ENCODE measurements around the gene LVRN.

DNA sequence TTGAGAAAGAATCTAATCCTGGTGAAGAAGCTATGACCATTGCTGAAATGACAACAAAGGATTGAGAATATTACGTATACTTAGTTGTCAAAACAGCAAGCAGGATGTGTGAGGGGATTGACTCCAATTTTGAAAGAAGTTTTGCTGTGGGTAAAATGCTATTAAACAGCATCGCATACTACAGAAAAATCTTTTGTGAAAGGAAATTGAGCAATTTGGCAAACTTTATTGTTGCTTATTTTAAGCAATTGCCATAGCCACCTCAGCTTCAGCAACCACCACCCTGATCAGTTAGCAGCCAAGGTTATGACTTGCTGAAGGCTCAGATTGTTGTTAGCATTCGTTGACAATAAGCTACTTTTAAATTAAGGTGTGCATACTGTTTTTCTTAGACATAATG lies 47.5 kb downstream of the LVRN start:
- TF ChIP-seq, protein P1, sequence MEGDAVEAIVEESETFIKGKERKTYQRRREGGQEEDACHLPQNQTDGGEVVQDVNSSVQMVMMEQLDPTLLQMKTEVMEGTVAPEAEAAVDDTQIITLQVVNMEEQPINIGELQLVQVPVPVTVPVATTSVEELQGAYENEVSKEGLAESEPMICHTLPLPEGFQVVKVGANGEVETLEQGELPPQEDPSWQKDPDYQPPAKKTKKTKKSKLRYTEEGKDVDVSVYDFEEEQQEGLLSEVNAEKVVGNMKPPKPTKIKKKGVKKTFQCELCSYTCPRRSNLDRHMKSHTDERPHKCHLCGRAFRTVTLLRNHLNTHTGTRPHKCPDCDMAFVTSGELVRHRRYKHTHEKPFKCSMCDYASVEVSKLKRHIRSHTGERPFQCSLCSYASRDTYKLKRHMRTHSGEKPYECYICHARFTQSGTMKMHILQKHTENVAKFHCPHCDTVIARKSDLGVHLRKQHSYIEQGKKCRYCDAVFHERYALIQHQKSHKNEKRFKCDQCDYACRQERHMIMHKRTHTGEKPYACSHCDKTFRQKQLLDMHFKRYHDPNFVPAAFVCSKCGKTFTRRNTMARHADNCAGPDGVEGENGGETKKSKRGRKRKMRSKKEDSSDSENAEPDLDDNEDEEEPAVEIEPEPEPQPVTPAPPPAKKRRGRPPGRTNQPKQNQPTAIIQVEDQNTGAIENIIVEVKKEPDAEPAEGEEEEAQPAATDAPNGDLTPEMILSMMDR (IDR thresholded peaks at IDR 0.05), result no peak
- TF ChIP-seq ZFX (IDR thresholded peaks at IDR 0.05; ENCODE audit: borderline replicate concordance), result no peak
